NCI-H526 (cell line): Measurements from ENCODE around the gene GADD45G.
A peak's percentile ranks its signal among the peaks of the same experiment; 100 is the strongest.

Source experiments
- DNase-seq, 2 experiments: peaks; one replicate each; lab custom pipeline; 2025; lab: John Stamatoyannopoulos, UW

Gene GADD45G

DNA sequence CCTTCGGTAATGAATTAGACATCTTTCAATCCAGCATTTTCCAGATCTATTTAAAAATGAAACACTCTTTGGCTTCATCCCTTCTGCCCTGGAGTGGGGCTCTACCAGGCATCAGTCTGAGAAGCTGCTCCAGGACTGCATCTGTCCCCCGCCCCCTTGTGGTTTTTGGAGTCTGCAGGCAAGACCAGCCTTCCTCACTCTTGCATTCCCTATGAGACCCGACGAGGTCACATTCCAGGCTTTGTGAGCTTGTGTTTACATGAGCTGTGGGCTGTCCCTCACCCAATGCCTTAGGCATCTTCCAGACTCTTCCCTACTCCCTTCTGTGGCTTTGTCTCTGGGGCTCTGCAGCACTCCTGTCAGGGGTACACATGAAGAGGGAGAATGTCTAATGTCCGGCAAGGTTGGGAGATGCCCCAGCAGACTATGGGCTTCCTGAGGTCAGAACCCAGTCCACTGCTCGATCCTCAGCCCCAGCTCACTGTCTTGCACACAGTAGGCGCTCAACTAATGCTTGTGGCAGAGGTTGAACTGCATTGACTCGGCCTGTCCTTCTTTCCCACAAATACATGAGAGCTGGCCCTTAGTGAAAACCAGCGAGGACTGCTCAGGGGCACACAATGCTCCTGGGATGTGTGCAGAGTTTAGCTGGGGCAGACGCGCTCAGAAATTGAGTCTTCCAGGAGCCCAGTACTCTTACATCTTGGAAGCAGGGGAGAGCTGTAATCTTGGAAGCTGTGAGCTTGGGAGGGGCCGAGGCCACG is 11.7 kb upstream of the GADD45G start:
- DNase-seq: peak in 1 of 2 experiments; percentile 17

GRCh38 chr9:89593727-89594427 is 10.9 kb upstream of the GADD45G start:
- DNase-seq: peak in 1 of 2 experiments; percentile 60

DNA sequence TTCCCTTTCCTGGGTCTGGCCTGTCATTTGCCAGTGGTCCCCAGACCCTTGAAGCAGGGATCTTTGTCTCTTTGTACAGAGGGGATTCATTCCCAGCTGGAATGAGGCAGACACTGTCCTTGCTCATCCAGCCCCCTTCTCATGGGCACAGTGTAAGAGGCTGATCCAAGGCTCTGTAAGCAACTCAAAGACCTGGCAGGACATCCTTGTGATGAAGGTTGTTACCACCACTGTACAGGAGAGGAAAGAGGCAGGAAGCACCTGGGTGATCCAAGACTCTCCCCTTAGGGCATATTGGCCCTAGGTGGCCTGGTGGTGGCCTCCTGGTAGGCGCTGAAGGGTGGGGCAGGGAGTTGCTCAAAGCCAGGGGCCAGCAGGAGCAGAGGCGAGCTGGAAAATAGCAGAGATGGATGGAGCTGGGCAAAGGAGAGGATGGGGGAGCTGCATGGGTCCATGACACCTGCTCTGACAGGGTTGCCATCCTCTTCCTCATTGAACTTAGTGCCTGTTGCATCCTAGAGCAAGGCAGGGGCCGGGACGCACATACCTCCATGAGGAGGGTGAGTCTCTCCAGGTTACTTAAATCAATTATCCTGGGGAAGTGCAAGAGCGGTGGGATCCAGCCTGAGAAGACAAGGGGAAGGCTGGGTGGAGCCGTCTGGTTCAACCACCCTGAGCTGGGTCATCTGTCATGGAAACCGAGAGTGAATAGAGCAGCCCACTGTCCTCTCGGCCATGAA is 9.8 kb upstream of the GADD45G start:
- DNase-seq: no peak

DNA sequence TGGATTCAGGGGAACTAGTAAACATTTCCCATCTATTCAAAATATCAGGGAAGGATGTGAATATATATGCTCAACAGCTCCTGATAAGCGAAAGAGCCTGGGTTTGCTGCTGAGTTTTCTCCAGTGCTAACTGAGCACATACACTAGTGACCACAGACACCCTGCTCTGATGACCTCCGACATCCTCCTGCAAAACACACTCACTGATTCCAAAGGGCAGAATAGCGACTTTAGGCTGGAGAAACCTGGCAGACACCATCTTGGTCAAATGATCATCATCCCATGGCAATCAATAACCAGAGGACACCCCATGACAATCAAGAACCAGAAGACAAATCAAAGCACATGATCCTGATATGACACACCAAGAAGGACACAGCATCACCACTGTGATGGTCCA is 9.2 kb upstream of the GADD45G start:
- no peak for DNase-seq

DNA sequence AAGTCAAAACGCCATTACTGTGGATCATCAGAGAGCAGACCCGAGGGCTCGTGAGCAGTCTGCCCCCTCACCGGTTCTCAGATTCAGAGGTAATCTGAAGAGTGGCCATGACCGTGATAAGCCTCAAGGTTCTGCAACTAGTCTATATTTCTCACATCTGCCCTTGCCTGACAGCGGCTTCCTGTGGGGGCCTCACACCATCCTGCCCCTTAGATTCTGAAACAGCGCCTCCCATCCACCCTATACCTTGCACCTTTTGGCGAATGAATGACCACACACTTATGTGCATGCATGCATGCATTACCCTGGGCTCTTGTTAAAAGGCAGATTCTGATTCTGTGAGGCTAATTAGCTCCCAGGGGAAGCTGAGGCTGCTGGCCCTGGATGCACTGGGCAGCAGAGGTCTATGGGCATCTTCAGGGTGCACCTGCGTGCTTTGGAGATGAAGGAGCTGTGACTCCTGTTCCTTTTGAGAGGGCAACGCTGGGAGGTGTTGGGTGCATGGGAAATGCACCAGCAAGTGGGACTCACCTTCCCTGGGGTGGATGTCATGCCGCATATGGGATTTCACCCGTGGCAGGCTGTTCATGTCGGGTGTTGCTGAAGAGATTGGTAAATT is 7.8 kb upstream of the GADD45G start:
- no peak for DNase-seq

DNA sequence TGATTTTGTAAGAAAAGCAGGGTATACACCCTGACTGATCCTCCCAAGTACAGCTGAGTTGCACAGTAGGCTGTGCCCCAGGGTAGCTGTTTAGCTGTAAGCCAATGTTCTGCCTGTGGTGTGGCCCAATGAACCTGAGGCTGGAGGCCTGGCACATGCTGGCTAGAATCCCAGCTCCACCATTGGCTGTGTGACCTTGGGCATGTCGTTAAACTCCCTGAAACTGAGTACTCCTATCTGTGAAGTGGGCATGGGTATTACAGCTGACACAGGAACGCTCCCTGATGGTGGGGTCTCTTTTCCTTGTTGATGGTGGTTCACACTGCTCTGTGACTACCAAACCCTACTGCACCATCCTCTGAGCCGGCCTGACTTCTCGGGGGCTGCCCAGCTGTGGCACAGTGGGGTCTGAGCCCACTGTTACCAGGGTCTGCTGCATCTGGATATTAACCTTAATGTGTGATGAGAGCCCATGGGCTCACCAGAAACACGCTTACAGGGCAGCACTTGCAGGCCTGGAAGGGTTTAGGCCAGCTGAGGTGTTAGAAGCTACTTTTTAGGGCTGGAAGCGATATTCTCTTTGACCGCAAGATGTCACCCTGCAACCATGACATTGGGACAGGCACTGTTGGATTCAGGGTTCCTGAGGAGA is 7.0 kb upstream of the GADD45G start:
- peak in 1 of 2 experiments; percentile 63 for DNase-seq

DNA sequence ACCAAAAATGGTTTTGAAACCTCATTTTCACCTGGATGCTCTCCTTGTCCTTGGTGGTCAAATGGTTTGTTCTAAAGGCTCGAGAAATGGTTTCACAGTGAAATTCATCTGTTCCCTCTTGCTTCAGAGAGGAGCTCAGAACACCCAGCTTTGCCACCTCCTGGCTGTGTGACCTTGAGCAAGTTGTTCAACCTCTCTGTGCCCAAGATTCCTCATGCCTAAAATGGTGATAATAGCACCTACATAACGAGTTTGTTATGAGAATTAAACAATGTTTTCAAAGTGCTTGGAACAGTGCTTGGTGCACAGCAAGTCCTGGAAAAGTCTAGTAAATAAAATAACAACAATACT is 6.5 kb upstream of the GADD45G start:
- no peak for DNase-seq

GRCh38 chr9:89598926-89599325 is 5.9 kb upstream of the GADD45G start:
- DNase-seq: no peak

DNA sequence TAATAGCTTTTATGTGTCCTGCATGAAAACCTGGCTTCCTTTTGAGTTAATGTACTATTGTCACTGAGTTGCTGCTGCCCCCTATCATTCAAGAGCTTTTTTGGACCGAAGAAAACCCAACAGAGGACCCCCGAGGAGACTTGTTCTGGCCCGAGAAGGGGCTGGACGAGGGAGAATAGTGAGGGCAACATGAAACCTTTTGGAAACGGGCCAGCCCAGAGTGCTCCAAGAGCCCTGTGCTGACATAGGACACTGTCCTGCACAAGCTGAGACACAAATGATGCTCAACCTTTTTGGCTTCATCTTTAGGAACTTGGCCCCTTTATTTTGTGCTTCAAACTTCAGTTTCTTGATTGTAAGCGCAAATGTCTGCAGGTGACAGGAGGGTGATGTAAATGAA is 4.0 kb upstream of the GADD45G start:
- no peak for DNase-seq

DNA sequence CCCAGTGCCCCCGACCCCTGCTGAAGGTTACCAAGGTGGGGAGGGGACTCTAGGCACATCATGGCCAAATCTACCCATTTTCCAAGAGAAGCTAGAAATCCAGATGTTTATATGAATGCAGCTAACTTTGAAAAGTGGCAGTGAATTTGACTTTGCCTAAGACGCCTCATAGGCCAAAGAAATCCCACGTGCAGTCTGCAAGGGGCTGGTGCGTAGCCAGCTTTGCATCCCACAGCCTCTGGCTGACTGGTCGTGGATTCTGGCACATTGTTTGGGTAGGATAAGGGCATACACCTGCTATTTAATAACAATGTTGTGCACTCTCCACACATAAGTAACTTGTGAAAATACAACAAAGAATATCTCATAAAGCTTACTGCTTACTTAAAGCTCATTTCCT is 3.5 kb upstream of the GADD45G start:
- no peak for DNase-seq

DNA sequence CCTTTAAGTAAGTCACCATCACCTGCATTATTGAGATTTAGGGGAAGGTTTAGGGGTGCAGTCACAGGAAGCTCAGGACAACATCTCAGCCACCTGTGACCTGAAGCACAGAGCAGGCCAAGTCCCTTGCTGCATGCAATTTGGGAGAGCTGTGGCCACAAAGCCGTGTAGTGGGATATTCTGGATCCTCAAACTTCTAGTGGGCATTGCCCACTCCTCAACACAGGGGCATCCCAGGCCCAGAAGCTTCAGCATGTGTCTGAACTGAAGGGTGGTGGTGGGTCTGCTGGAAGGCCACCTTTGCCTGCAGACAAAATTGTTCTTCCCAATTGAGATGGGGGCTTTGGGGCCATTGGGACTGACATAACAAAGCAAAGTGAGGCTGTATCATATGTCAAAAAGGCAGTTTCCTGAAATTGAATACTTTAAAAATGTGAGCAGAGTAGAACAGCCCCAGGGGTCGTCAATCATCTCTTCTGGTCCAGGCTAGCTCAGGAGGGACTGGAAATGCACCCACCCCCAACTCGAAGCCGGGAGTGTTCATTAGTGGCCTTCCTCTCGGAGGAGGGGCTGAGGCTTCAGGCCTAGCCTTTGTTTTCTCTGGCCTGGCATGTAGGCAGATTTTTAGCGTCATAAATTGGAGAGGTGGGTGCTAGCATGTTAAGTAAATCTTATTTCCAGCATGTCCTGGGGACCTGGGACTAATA is 2.8 kb upstream of the GADD45G start:
- DNase-seq: no peak

GRCh38 chr9:89602978-89603766 is 1.6 kb upstream of the GADD45G start:
- peak; percentile 82 to 93 for DNase-seq

GRCh38 chr9:89603767-89604665 is 796 bp upstream of the GADD45G start:
- DNase-seq: peak; percentile 78 to 91

DNA sequence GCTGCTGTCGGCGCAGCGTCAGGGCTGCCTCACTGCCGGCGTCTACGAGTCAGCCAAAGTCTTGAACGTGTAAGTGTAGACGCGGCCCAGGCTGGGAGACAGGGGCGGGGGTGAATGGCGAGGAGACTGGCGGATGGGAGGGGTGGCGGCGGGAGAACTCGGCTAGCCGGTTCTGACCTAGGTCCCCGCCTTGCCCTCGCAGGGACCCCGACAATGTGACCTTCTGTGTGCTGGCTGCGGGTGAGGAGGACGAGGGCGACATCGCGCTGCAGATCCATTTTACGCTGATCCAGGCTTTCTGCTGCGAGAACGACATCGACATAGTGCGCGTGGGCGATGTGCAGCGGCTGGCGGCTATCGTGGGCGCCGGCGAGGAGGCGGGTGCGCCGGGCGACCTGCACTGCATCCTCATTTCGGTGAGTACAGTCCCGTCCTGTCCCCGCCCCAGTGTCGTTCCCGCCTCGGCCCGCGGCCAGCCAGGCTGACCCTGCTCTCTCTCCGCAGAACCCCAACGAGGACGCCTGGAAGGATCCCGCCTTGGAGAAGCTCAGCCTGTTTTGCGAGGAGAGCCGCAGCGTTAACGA is 745 bp downstream of the GADD45G start:
- DNase-seq: peak; percentile 7 to 54

DNA sequence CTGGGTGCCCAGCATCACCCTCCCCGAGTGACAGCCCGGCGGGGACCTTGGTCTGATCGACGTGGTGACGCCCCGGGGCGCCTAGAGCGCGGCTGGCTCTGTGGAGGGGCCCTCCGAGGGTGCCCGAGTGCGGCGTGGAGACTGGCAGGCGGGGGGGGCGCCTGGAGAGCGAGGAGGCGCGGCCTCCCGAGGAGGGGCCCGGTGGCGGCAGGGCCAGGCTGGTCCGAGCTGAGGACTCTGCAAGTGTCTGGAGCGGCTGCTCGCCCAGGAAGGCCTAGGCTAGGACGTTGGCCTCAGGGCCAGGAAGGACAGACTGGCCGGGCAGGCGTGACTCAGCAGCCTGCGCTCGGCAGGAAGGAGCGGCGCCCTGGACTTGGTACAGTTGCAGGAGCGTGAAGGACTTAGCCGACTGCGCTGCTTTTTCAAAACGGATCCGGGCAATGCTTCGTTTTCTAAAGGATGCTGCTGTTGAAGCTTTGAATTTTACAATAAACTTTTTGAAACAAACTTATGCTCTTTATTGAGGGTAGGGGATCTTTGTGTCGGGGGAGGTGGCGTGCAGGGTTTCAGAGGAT is 1.3 kb downstream of the GADD45G start:
- peak in 1 of 2 experiments; percentile 68 for DNase-seq

GRCh38 chr9:89606624-89607311 is 2.0 kb downstream of the GADD45G start:
- peak in 1 of 2 experiments; percentile 67 for DNase-seq

DNA sequence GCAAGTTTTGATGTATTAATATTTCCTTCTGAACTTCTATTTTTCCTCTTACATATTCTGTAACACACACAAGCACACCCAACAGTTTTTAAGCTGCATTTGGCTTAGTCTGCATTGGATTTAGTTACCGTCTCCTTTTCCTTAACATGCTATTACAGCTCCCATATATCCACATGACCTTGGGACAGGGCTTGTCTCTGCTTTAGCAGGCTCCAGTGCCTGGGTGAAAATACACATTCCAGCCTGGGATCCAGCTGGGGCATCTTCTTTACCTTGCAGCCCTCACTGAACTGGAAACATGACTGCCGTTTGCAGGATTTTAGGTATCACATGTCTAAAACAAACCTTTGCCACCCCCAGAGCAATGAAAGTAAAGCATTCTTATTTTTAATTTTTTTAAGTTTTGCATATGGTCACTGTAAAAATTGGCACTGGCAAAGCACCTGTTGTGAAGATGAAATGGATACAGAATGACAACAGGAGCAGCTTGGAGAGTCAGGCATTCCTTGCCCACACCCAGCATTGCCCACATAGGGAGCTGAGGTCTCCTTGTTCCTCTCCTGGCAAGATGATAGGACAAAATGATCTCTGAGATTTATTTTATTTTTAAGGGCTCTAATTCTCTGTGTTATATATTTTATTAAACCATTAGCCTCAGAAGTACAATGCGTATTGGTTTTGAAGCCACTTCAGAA is 4.0 kb downstream of the GADD45G start:
- peak; percentile 8 to 36 for DNase-seq
